B cell (primary cell): ENCODE measurements around the gene CPNE4. TPM values are rescaled to one million over a fixed set of nuclear protein-coding genes. Genes with fewer than 3 reads are reported as not detected.

ENCODE experiments used
- ATAC-seq: fragments of 200-7000 bp; cut with Tn5 transposase; one replicate; pipeline ENCODE4 v1.10.0; 2021; ENCODE audit warnings: low read depth, mild to moderate bottlenecking, moderate number of reproducible peaks, moderate library complexity
- CTCF ChIA-PET: fragments of 350-600 bp; sonication (Branson Sonifier 250); formaldehyde crosslinking; loops from one replicate; lab custom pipeline; 2021; ENCODE audit warnings: antibody characterized with exemption, inconsistent platforms; lab: Charles Lee
- POLR2A ChIA-PET: fragments of 350-600 bp; sonication (Branson Sonifier 250); formaldehyde crosslinking; loops from one replicate; lab custom pipeline; 2021; ENCODE audit warnings: antibody characterized with exemption; lab: Charles Lee
- DNase-seq: peaks from one replicate; pipeline ENCODE4 v3.0.0; 2013
- H2AFZ ChIP-seq: 2 replicates; pipeline ENCODE4 v1.6.1; 2012; ENCODE audit warnings: mild to moderate bottlenecking, low read depth, low read length; ENCODE audit not compliant: insufficient read depth, poor library complexity, severe bottlenecking
- H3K27ac ChIP-seq, 2 donors: 1 replicate in 1 of 2; 2 replicates in 1 of 2; pipeline ENCODE4 v1.5.1; 2012 to 2013; ENCODE audit warnings: low read length in 2 of 2, mild to moderate bottlenecking in 2 of 2, moderate library complexity in 1 of 2
- H3K27me3 ChIP-seq, 4 experiments: fragments of 200-600 bp in 1 of 4; sonication (generic) in 1 of 4; replicated peaks in 1 of 4; 1 replicate in 2 of 4; 2 replicates in 2 of 4; pipeline versions ENCODE4 v1.6.1 to v1.7.0; 2013 to 2016; ENCODE audit warnings: low read length in 3 of 4, mild to moderate bottlenecking in 2 of 4, mixed read lengths in 1 of 4, moderate library complexity in 1 of 4; ENCODE audit not compliant: insufficient read depth in 4 of 4, control insufficient read depth in 3 of 4; ENCODE audit errors: control extremely low read depth in 1 of 4
- H3K36me3 ChIP-seq, 2 experiments: replicated peaks in 1 of 2; 1 replicate in 1 of 2; 2 replicates in 1 of 2; pipeline versions ENCODE4 v1.6.1 to v1.7.1; 2013; ENCODE audit warnings: low read length in 1 of 2; ENCODE audit not compliant: insufficient read depth in 2 of 2, control insufficient read depth in 1 of 2; ENCODE audit errors: control extremely low read depth in 1 of 2, extremely low read depth in 1 of 2
- H3K4me1 ChIP-seq, 2 donors: fragments of 200-600 bp in 1 of 2; sonication (generic) in 1 of 2; 1 replicate in 1 of 2; 2 replicates in 1 of 2; pipeline versions ENCODE4 v1.5.1 to v1.6.1; 2013 to 2017; ENCODE audit warnings: low read length in 2 of 2; ENCODE audit not compliant: control insufficient read depth in 2 of 2, insufficient read depth in 2 of 2
- H3K4me2 ChIP-seq: replicated peaks from 2 replicates; pipeline ENCODE3; 2012; ENCODE audit warnings: mild to moderate bottlenecking, low read depth, low read length; ENCODE audit not compliant: poor library complexity, severe bottlenecking
- H3K4me3 ChIP-seq, 5 experiments: fragments of 200-600 bp in 1 of 5; sonication (generic) in 1 of 5; 1 replicate in 3 of 5; 2 replicates in 2 of 5; pipeline versions ENCODE4 v1.5.1 to v1.7.0; 2011 to 2016; ENCODE audit warnings: low read length in 4 of 5, mild to moderate bottlenecking in 4 of 5, low read depth in 2 of 5, control low read depth in 1 of 5, moderate library complexity in 1 of 5; ENCODE audit not compliant: insufficient read depth in 1 of 5; ENCODE audit errors: control extremely low read depth in 1 of 5, extremely low read depth in 1 of 5
- H3K79me2 ChIP-seq: fragments of 200-600 bp; sonication (generic); one replicate; pipeline ENCODE4 v1.6.0; 2016; ENCODE audit warnings: low read length; ENCODE audit not compliant: control insufficient read depth, insufficient read depth
- H3K9ac ChIP-seq: fragments of 200-600 bp; sonication (generic); 2 replicates; pipeline ENCODE4 v1.6.1; 2017; ENCODE audit warnings: mild to moderate bottlenecking, low read length, moderate library complexity
- H3K9me3 ChIP-seq, 3 donors: one replicate each; pipeline versions ENCODE4 v1.6.1 to v1.7.1; 2013; ENCODE audit warnings: low read length in 2 of 3; ENCODE audit not compliant: control insufficient read depth in 2 of 3, insufficient read depth in 1 of 3; ENCODE audit errors: control extremely low read depth in 1 of 3
- H4K20me1 ChIP-seq: 2 replicates; pipeline ENCODE4 v1.6.0; 2012; ENCODE audit warnings: mild to moderate bottlenecking, low read length; ENCODE audit not compliant: insufficient read depth, control insufficient read depth, poor library complexity, severe bottlenecking
- H3K27ac Mint-ChIP-seq: one replicate; pipeline ENCODE4 v1.8.0; 2021; ENCODE audit warnings: mixed read lengths
- H3K27me3 Mint-ChIP-seq: one replicate; pipeline ENCODE4 v1.8.0; 2021; ENCODE audit warnings: mixed read lengths
- H3K4me1 Mint-ChIP-seq: one replicate; pipeline ENCODE4 v1.8.0; 2021; ENCODE audit warnings: mixed read lengths
- H3K4me3 Mint-ChIP-seq: one replicate; pipeline ENCODE4 v1.8.0; 2021; ENCODE audit warnings: mixed read lengths
- H3K9me3 Mint-ChIP-seq: one replicate; pipeline ENCODE4 v1.8.0; 2022; ENCODE audit warnings: mixed read lengths; ENCODE audit not compliant: insufficient read depth
- EZH2 ChIP-seq: IDR thresholded peaks from 2 replicates; pipeline ENCODE4 v1.6.1; 2012; ENCODE audit warnings: borderline replicate concordance, low read depth, mild to moderate bottlenecking, moderate library complexity, low read length; ENCODE audit not compliant: insufficient read depth, poor library complexity, severe bottlenecking
- WGBS: methylation state at CpG from one replicate; pipeline ENCODE4 v1.1.5; 2013; ENCODE audit warnings: missing lambda C conversion rate; ENCODE audit not compliant: insufficient coverage; 5-methylcytosine and 5-hydroxymethylcytosine counted together
- intact Hi-C: fragments of 100-400 bp; cut with micrococcal nuclease; formaldehyde crosslinking; loops from one replicate; pipeline ENCODE4 v1.10.0; 2022
- polyA plus RNA-seq: library from polyadenylated mRNA; depleted of rRNA; stranded (reverse); fragments of >200 nt; gene quantifications from 2 replicates; pipeline ENCODE4 v1.2.3, GENCODE V29; 2012
- total RNA-seq, 2 donors: library from RNA; stranded (reverse); fragments of 120-200 nt in 1 of 2; gene quantifications; 1 replicate in 1 of 2; 2 replicates in 1 of 2; pipeline versions ENCODE4 v1.2.3 to v1.2.4, GENCODE V29; 2013 to 2022
- TF ChIP-seq, protein P1 (sequence below): fragments of 200-600 bp; IDR thresholded peaks from one replicate; pipeline ENCODE4 v1.8.0; 2022; ENCODE audit warnings: antibody characterized with exemption, mild to moderate bottlenecking

Gene CPNE4
- total and polyA plus RNA-seq, 2 donors (not counting 1 experiment from before 2014, with no cell fraction given): not detected

DNA sequence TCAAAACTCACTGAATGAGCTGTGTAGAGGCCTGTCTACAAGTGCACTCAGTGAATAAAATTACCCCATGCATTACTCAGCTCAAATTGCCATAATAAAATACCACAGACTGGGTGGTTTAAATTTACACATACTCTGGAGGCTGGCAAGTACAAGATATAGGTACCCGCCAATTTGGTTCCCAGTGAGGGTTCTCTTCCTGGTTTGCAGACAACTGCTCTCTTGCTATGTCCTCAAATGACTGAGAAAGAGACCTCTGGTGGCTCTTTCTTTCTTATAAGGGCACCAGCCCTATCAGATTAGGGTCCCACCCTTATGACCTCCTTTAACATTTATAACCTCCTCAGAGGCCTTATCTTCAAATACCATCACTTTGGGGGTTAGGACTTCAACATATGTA lies 237.0 kb downstream of the CPNE4 start:
- CTCF ChIA-PET: no interaction called here
- 100% methylated on average over 1 of the region's 1 CpG for WGBS
- H2AFZ ChIP-seq: no peak overlapping the region
- Mint-ChIP-seq H3K9me3 (no peaks in the 10 kb centered on the region), H3K4me1 (peaks cover 22% of the 10 kb centered on the region), H3K27me3 (peaks cover 33% of the 10 kb centered on the region), H3K4me3 (no peak overlapping the region), H3K27ac (no peak overlapping the region)
- peaks cover 7 to 22% of the 10 kb centered on the region in 2 donors for H3K4me1 ChIP-seq
- no peaks in the 10 kb centered on the region for H4K20me1 ChIP-seq
- intact Hi-C loops: loop anchor here (10.0 kb wide), 1 partner anchor 763 kb away; no protein-coding TSS in a partner anchor
- POLR2A ChIA-PET: no interaction called here
- H3K4me3 ChIP-seq: no peak overlapping the region
- TF ChIP-seq EZH2: no peak
- TF ChIP-seq, protein P1, sequence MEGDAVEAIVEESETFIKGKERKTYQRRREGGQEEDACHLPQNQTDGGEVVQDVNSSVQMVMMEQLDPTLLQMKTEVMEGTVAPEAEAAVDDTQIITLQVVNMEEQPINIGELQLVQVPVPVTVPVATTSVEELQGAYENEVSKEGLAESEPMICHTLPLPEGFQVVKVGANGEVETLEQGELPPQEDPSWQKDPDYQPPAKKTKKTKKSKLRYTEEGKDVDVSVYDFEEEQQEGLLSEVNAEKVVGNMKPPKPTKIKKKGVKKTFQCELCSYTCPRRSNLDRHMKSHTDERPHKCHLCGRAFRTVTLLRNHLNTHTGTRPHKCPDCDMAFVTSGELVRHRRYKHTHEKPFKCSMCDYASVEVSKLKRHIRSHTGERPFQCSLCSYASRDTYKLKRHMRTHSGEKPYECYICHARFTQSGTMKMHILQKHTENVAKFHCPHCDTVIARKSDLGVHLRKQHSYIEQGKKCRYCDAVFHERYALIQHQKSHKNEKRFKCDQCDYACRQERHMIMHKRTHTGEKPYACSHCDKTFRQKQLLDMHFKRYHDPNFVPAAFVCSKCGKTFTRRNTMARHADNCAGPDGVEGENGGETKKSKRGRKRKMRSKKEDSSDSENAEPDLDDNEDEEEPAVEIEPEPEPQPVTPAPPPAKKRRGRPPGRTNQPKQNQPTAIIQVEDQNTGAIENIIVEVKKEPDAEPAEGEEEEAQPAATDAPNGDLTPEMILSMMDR: no peak
- ATAC-seq (no peak), DNase-seq (no peak)
- no peaks in the 10 kb centered on the region for H3K9me3 ChIP-seq
- no peak overlapping the region for H3K4me2 ChIP-seq
- H3K27me3 ChIP-seq: peaks cover 0 to 9% (median 2%) of the 10 kb centered on the region in 4 experiments
- H3K79me2 ChIP-seq: no peaks in the 10 kb centered on the region
- H3K36me3 ChIP-seq: no peaks in the 10 kb centered on the region
- H3K9ac ChIP-seq: no peak overlapping the region
- H3K27ac ChIP-seq: no peak overlapping the region

DNA sequence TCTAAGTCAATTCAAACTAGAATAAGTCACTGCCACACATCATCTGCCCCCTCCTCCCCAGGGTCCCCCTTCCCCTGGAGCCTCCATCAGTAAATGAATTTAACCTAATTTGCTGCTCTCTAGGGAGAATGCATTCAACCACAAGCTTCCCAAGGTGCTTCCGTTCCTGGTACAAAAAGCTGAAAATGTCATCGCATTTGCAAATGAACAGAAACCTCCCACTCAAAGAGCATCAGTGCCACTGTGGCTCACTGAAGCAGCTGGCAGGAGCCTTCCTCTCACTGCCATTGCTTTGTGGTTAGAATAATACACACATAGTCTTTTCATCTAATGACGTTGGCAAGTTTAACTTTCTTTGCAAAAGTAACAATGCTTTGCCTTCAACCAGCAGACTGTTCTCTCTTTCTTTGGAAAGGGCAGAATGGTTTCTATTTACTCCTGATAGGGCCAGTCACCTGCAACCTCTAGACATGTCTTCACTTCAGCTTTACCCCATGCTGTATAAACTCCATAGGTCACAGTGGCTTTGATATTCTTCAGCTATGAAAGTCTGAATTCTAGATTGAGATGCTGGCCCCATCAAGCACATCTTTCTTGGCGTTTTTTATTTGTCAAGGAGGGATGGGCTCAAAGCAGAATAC lies 238.1 kb downstream of the CPNE4 start:
- no peaks in the 10 kb centered on the region for H3K79me2 ChIP-seq
- H3K27me3 Mint-ChIP-seq: peaks cover 33% of the 10 kb centered on the region
- ChIA-PET POLR2A (no interaction called here), CTCF (interaction anchor here (1.6 to 1.7 kb wide), 2 partner anchors 233 to 603 kb away, joined by 5 to 6 read pairs; no protein-coding TSS in a partner anchor)
- H3K9ac ChIP-seq: no peak overlapping the region
- no peak overlapping the region for H3K4me3 ChIP-seq
- H3K27ac Mint-ChIP-seq: no peak overlapping the region
- H3K9me3 Mint-ChIP-seq: no peaks in the 10 kb centered on the region
- H3K4me1 ChIP-seq: peaks cover 7 to 22% of the 10 kb centered on the region in 2 donors
- H3K4me1 Mint-ChIP-seq: peaks cover 22% of the 10 kb centered on the region
- ATAC-seq: no peak
- no peaks in the 10 kb centered on the region for H4K20me1 ChIP-seq
- intact Hi-C loops: loop anchor here (10.0 kb wide), 1 partner anchor 762 kb away; no protein-coding TSS in a partner anchor
- no peak overlapping the region for H3K27ac ChIP-seq
- H3K9me3 ChIP-seq: no peaks in the 10 kb centered on the region
- TF ChIP-seq, protein P1: no peak
- no peak for TF ChIP-seq EZH2
- DNase-seq: no peak
- peak overlapping the region; percentile 2 for H3K4me3 Mint-ChIP-seq
- H2AFZ ChIP-seq: no peak overlapping the region
- WGBS: 0% methylated on average over 2 of the region's 4 CpGs
- no peaks in the 10 kb centered on the region for H3K36me3 ChIP-seq
- no peak overlapping the region for H3K4me2 ChIP-seq
- peaks cover 0 to 5% (median 2%) of the 10 kb centered on the region in 4 experiments for H3K27me3 ChIP-seq
